Measurements from ENCODE around the gene EEIG1. TPM values are rescaled to one million over a fixed set of nuclear protein-coding genes. Genes with fewer than 3 reads are reported as not detected.

Gene EEIG1
- total RNA-seq, 1 experiment from 2014 or later: 176 TPM

DNA sequence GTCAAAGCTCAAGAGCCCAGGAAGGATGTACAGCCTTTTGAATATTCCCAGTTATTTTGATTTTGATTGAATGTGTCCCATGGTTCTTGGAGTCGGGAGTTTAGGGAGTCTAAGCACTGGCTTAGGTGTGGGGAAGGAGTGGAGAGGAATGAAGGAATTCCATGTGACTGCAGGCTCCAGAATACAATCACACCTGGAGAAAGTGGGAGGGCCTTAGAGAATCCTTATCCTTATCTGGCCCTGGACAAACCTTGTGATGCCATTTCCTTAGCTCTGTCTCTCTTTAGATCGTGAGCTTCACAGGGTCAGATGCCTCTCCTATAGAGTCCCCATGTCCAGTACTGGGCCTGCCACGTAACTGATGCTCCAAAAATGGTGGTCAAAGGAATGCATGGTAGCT lies 4.2 kb upstream of the EEIG1 start:
- Histone ChIP-seq H2AFZ (no peak overlapping the region), H3K79me2 (ENCODE audit: low read depth) (peaks cover 3% of the 10 kb centered on the region), H3K27me3 (ENCODE audit: insufficient read depth, low read depth) (no peaks in the 10 kb centered on the region), H3K9me3 (ENCODE audit: insufficient read depth, low read depth) (no peaks in the 10 kb centered on the region), H3K9me2 (ENCODE audit: insufficient read depth) (no peaks in the 10 kb centered on the region), H3K36me3 (ENCODE audit: low read depth) (no peaks in the 10 kb centered on the region), H3K4me1 (replicated peaks; ENCODE audit: insufficient read depth) (peaks cover 46% of the 10 kb centered on the region), H3K27ac (no peak overlapping the region), H3F3A (ENCODE audit: insufficient read depth, low read depth) (peaks cover 31% of the 10 kb centered on the region), H4K20me1 (ENCODE audit: insufficient read depth) (no peaks in the 10 kb centered on the region), H3K4me3 (no peak overlapping the region), H3K4me2 (no peak overlapping the region)
- POLR2A ChIA-PET (ENCODE audit: unreplicated experiment): no interaction called here
- TF ChIP-seq CTCF (conservative IDR thresholded peaks at IDR 0.05) (no peak), EZH2 (IDR thresholded peaks at IDR 0.05; ENCODE audit: low read depth) (no peak)
- CTCF ChIA-PET: no interaction called here
- DNase-seq: no peak
- no TSS peak for BruUV-seq (replicated peaks)
- intact Hi-C loops (cut with micrococcal nuclease; ENCODE audit: unreplicated experiment): no loop called here

DNA sequence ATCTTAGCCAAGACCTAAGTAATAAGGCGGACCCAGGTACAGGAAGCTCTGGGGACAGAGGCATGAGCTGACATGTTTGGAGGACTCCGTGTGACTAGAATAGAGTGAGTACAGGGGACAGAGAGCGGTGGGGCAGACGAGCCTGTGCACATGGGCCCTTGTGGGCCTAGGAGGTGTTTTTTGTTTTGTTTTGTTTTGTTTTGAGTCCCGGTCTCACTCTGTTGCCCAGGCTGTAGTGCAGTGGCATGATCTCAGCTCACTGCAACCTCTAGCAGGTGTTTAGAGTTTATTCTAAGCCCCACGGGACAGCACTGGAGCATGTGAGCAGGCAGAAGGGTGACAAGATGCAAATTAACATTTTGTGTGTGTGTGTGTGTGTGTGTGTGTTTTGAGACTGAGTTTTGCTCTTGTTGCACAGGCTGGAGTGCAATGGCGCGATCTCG lies 3.1 kb upstream of the EEIG1 start:
- no peak overlapping the region for H2AFZ ChIP-seq
- no peaks in the 10 kb centered on the region for H3K27me3 ChIP-seq (ENCODE audit: insufficient read depth, low read depth)
- CTCF ChIA-PET: no interaction called here
- no peak overlapping the region for H3K27ac ChIP-seq
- no TSS peak for BruUV-seq (replicated peaks)
- POLR2A ChIA-PET (ENCODE audit: unreplicated experiment): no interaction called here
- H3K4me3 ChIP-seq: no peak overlapping the region
- TF ChIP-seq CTCF (conservative IDR thresholded peaks at IDR 0.05): no peak
- TF ChIP-seq EZH2 (IDR thresholded peaks at IDR 0.05; ENCODE audit: low read depth): no peak
- intact Hi-C loops (cut with micrococcal nuclease; ENCODE audit: unreplicated experiment): no loop called here
- peaks cover 46% of the 10 kb centered on the region for H3K4me1 ChIP-seq (replicated peaks; ENCODE audit: insufficient read depth)
- peaks cover 30% of the 10 kb centered on the region for H3F3A ChIP-seq (ENCODE audit: insufficient read depth, low read depth)
- no peak overlapping the region for H3K4me2 ChIP-seq
- H3K9me3 ChIP-seq (ENCODE audit: insufficient read depth, low read depth): no peaks in the 10 kb centered on the region
- DNase-seq: no peak
- no peaks in the 10 kb centered on the region for H3K36me3 ChIP-seq (ENCODE audit: low read depth)
- H4K20me1 ChIP-seq (ENCODE audit: insufficient read depth): peaks cover 10% of the 10 kb centered on the region
- H3K9me2 ChIP-seq (ENCODE audit: insufficient read depth): no peaks in the 10 kb centered on the region
- peaks cover 14% of the 10 kb centered on the region for H3K79me2 ChIP-seq (ENCODE audit: low read depth)

DNA sequence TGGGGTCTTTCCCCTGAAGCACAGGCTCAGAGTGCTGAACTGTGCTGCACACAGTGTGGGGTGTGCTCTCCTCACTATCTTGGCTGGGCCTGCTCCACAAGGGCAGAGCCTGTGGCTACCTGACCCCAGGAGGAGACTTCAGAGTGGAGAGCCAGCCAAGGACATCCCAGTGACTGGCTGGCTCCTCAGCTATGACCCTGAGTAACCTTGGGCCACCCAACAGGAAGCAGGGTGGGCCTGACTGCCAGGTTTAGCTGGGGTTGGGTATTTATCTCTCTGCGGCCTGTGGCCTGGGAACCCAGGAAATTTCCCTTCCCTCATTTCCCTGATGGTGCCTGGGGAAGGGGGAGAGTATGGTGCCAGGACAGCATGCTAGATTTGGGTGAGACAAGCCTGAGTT lies 2.1 kb upstream of the EEIG1 start:
- no peak for DNase-seq
- intact Hi-C loops (cut with micrococcal nuclease; ENCODE audit: unreplicated experiment): no loop called here
- H3K9me2 ChIP-seq (ENCODE audit: insufficient read depth): no peaks in the 10 kb centered on the region
- BruUV-seq (replicated peaks): no TSS peak
- no peak for TF ChIP-seq EZH2 (IDR thresholded peaks at IDR 0.05; ENCODE audit: low read depth)
- no peak for TF ChIP-seq CTCF (conservative IDR thresholded peaks at IDR 0.05)
- no peak overlapping the region for H2AFZ ChIP-seq
- peaks cover 21% of the 10 kb centered on the region for H3F3A ChIP-seq (ENCODE audit: insufficient read depth, low read depth)
- H3K4me3 ChIP-seq: no peak overlapping the region
- H3K27ac ChIP-seq: no peak overlapping the region
- peaks cover 24% of the 10 kb centered on the region for H3K79me2 ChIP-seq (ENCODE audit: low read depth)
- H3K27me3 ChIP-seq (ENCODE audit: insufficient read depth, low read depth): no peaks in the 10 kb centered on the region
- no peaks in the 10 kb centered on the region for H3K36me3 ChIP-seq (ENCODE audit: low read depth)
- peaks cover 20% of the 10 kb centered on the region for H4K20me1 ChIP-seq (ENCODE audit: insufficient read depth)
- ChIA-PET POLR2A (ENCODE audit: unreplicated experiment) (no interaction called here), CTCF (no interaction called here)
- no peaks in the 10 kb centered on the region for H3K9me3 ChIP-seq (ENCODE audit: insufficient read depth, low read depth)
- peak overlapping the region; percentile 0; the same call in 1 of the 2 replicates for H3K4me2 ChIP-seq
- peaks cover 44% of the 10 kb centered on the region for H3K4me1 ChIP-seq (replicated peaks; ENCODE audit: insufficient read depth)
